ENCODE results near the gene CNNM4.

Gene CNNM4

DNA sequence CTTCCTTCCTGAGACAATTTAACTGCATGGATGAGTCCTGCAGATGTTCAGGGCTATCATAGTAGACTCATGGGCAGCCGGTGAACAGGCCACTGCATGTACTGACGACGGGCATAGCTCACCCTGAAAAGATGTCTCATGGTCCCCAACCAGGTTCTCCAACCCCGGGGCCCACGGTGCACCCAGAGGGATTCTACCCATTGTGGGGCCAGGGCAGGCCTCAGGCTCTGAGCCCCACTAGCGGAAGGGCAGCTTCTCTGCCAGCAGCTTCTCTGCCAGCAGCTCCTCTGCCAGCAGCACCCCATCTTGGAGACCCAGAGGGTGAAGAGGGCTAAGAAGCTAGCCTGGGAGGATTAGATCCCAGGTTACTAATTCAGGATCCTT, 3.2 kb upstream of the CNNM4 start:
- TF ChIP-seq CTCF (IDR thresholded peaks at IDR 0.05; ENCODE audit: low read depth, low read length, missing control alignments) = no peak
- no peak for DNase-seq (ENCODE audit: low read depth)
- no peak overlapping the region for H3K4me3 ChIP-seq (ENCODE audit: low read depth, low read length)

DNA sequence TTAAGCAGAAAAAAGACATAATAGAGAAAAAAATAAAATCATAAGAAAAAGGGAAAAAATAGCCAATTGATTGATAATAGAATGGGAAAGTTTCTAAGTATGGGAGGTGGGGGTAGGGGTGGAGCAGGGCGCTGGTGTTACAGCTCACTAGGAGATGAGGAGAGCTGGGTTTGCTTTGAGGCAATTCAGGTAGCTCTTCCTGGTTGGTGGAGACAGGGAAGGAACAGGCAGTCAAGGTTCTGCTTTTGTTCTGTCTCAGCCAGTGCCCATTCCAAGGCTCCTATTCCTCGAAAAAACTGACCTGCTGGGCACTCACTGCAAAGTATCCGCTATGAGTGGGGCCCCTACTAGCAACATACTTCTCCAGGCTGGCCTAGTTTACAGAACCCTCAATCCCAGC, 1.7 kb upstream of the CNNM4 start:
- H3K4me3 ChIP-seq (ENCODE audit: low read depth, low read length) = no peak overlapping the region
- DNase-seq (ENCODE audit: low read depth) = no peak

GRCh38 chr2:96759548-96759947, 1.2 kb upstream of the CNNM4 start:
- H3K4me3 ChIP-seq (ENCODE audit: low read depth, low read length) = no peak overlapping the region
- no peak for DNase-seq (ENCODE audit: low read depth)
- no peak for TF ChIP-seq CTCF (IDR thresholded peaks at IDR 0.05; ENCODE audit: low read depth, low read length, missing control alignments)

More for the DNA sequence above, 1.7 kb upstream of the CNNM4 start:
- no peak for TF ChIP-seq CTCF (IDR thresholded peaks at IDR 0.05; ENCODE audit: low read depth, low read length, missing control alignments)

- DNase-seq (ENCODE audit: low read depth) = no peak
- peak; percentile 57 for TF ChIP-seq CTCF (IDR thresholded peaks at IDR 0.05; ENCODE audit: low read depth, low read length, missing control alignments)
- H3K4me3 ChIP-seq (ENCODE audit: low read depth, low read length) = peak overlapping the region; percentile 67
These were observed 507 bp downstream of the CNNM4 start for GRCh38 chr2:96760986-96761832.

- peak; percentile 22 for TF ChIP-seq CTCF (IDR thresholded peaks at IDR 0.05; ENCODE audit: low read depth, low read length, missing control alignments)
- peak overlapping the region; percentile 67 for H3K4me3 ChIP-seq (ENCODE audit: low read depth, low read length)
- DNase-seq (ENCODE audit: low read depth) = no peak
These were observed 2.0 kb downstream of the CNNM4 start for GRCh38 chr2:96762529-96763311.

GRCh38 chr2:96763511-96764252, 3.0 kb downstream of the CNNM4 start:
- DNase-seq (ENCODE audit: low read depth) = no peak
- peak overlapping the region; percentile 67 for H3K4me3 ChIP-seq (ENCODE audit: low read depth, low read length)
- peak; percentile 79 for TF ChIP-seq CTCF (IDR thresholded peaks at IDR 0.05; ENCODE audit: low read depth, low read length, missing control alignments)
